Testis (tissue), 3 donors: ENCODE data around the gene UPK3A. TPM values are rescaled to one million over a fixed set of nuclear protein-coding genes. Genes with fewer than 3 reads are reported as not detected.
"Not testable (repeated sequence)": the region's sequence is repeated elsewhere in the genome, so short reads cannot be mapped to it uniquely, and the experiment has no call there.

Experiments used
- DNase-seq: peaks from one replicate; pipeline ENCODE4 v3.0.0-alpha.2; 2019
- H3K27ac ChIP-seq, 2 donors: fragments of 200-600 bp; sonication (generic); one replicate each; pipeline ENCODE4 v1.5.1; 2019
- H3K27me3 ChIP-seq: fragments of 200-600 bp; sonication (generic); one replicate; pipeline ENCODE4 v1.5.1; 2019
- H3K36me3 ChIP-seq: fragments of 200-600 bp; sonication (generic); one replicate; pipeline ENCODE4 v1.5.1; 2017; ENCODE audit warnings: low read depth; ENCODE audit errors: missing control alignments
- H3K4me1 ChIP-seq: fragments of 200-600 bp; sonication (generic); one replicate; pipeline ENCODE4 v1.5.1; 2019
- H3K4me3 ChIP-seq, 2 donors: fragments of 200-600 bp; sonication (generic); one replicate each; pipeline ENCODE4 v1.5.1; 2017 to 2019
- H3K9me3 ChIP-seq: fragments of 200-600 bp; sonication (generic); one replicate; pipeline ENCODE4 v1.5.1; 2017
- CTCF ChIP-seq, 3 experiments: fragments of 450-650 bp in 2 of 3; fragments of 200-600 bp in 1 of 3; sonication (generic) in 1 of 3; IDR thresholded peaks; one replicate each; pipeline ENCODE4 v1.5.1; 2016 to 2019; ENCODE audit warnings: antibody characterized with exemption in 3 of 3, mild to moderate bottlenecking in 2 of 3, moderate library complexity in 1 of 3
- POLR2A ChIP-seq: fragments of 450-650 bp; IDR thresholded peaks from one replicate; pipeline ENCODE4 v1.6.1; 2017; ENCODE audit warnings: antibody characterized with exemption, mild to moderate bottlenecking, moderate library complexity
- WGBS, 2 donors: methylation state at CpG; one replicate each; pipeline ENCODE4 v1.1.5; 2018; 5-methylcytosine and 5-hydroxymethylcytosine counted together
- intact Hi-C: fragments of 100-400 bp; cut with DNase I; formaldehyde crosslinking; loops from one replicate; pipeline ENCODE4 v1.15.1; 2023; ENCODE audit warnings: low total_unique reads
- polyA plus RNA-seq: library from polyadenylated mRNA; stranded (reverse); fragments of 350-450 nt; fragmentation: Illumina TruSeq; extraction: RNeasy Lipid Tissue Mini Kit (QIAGEN cat#74804); gene quantifications from one replicate; pipeline ENCODE4 v1.2.3, GENCODE V29; 2014; ENCODE audit warnings: low read depth, low replicate concordance; ENCODE audit not compliant: insufficient read depth
- total RNA-seq, 2 donors: library from RNA; depleted of rRNA; stranded (reverse); fragments of >200 nt; gene quantifications; one replicate each; pipeline ENCODE4 v1.2.3, GENCODE V29; 2016

Gene UPK3A
- total and polyA plus RNA-seq, 3 donors from 2014 or later = not detected

- Histone ChIP-seq H3K4me3 (no peak overlapping the region), H3K4me1 (no peaks in the 10 kb centered on the region), H3K27ac (no peak overlapping the region), H3K9me3 (no peaks in the 10 kb centered on the region), H3K27me3 (no peaks in the 10 kb centered on the region), H3K36me3 (no peaks in the 10 kb centered on the region)
- DNase-seq = no peak
- TF ChIP-seq CTCF (IDR thresholded peaks at IDR 0.05) = no peak
- TF ChIP-seq POLR2A = no peak
- intact Hi-C loops = no loop called here
- WGBS, 2 donors = 86 to 96% methylated on average over 5 to 6 of the region's 6 CpGs
Observed at GRCh38 chr22:45254789-45255278, 29.9 kb upstream of the UPK3A start.

GRCh38 chr22:45257941-45258340 lies 26.8 kb upstream of the UPK3A start:
- H3K4me1 ChIP-seq, H3K36me3 ChIP-seq, H3K9me3 ChIP-seq, H3K27ac ChIP-seq, intact Hi-C loops, H3K27me3 ChIP-seq, DNase-seq, H3K4me3 ChIP-seq: not testable (repeated sequence)
- WGBS, 2 donors = 88 to 89% methylated on average over 4 of the region's 4 CpGs

- intact Hi-C loops = no loop called here
Observed at GRCh38 chr22:45259754-45260394, 24.9 kb upstream of the UPK3A start.

GRCh38 chr22:45260395-45260759 lies 24.4 kb upstream of the UPK3A start:
- H3K4me1 ChIP-seq, H3K27ac ChIP-seq, H3K9me3 ChIP-seq, intact Hi-C loops, H3K27me3 ChIP-seq, H3K4me3 ChIP-seq, DNase-seq, H3K36me3 ChIP-seq: not testable (repeated sequence)
- 87 to 90% methylated on average over 9 of the region's 9 CpGs for WGBS, 2 donors

More at GRCh38 chr22:45259754-45260394, 24.9 kb upstream of the UPK3A start:
- no peak for TF ChIP-seq CTCF (IDR thresholded peaks at IDR 0.05)
- no peak for TF ChIP-seq POLR2A
- H3K27ac ChIP-seq = no peak overlapping the region
- no peak for DNase-seq
- H3K4me3 ChIP-seq = no peak overlapping the region
- H3K4me1 ChIP-seq = peaks cover 5% of the 10 kb centered on the region
- no peaks in the 10 kb centered on the region for H3K36me3 ChIP-seq
- H3K9me3 ChIP-seq = no peaks in the 10 kb centered on the region
- H3K27me3 ChIP-seq = no peaks in the 10 kb centered on the region
- 72 to 80% methylated on average over 10 of the region's 10 CpGs for WGBS, 2 donors

GRCh38 chr22:45261407-45262088 lies 23.2 kb upstream of the UPK3A start:
- Histone ChIP-seq H3K36me3 (no peaks in the 10 kb centered on the region), H3K27ac (no peak overlapping the region), H3K4me1 (peaks cover 5% of the 10 kb centered on the region), H3K27me3 (no peaks in the 10 kb centered on the region), H3K9me3 (no peaks in the 10 kb centered on the region), H3K4me3 (no peak overlapping the region)
- WGBS, 2 donors = 81 to 93% methylated on average over 7 to 20 of the region's 20 CpGs
- DNase-seq = no peak
- TF ChIP-seq POLR2A (no peak), CTCF (IDR thresholded peaks at IDR 0.05) (no peak)
- intact Hi-C loops = no loop called here
